GM18498 (cell line): ENCODE results near the gene KCNB1.

Experiments used
- ATAC-seq: cut with Tn5 transposase; IDR thresholded peaks from one replicate; pipeline ENCODE4 v1.9.1; 2021; ENCODE audit warnings: mild to moderate bottlenecking, moderate library complexity; ENCODE audit not compliant: unreplicated experiment

KCNB1 gene

DNA sequence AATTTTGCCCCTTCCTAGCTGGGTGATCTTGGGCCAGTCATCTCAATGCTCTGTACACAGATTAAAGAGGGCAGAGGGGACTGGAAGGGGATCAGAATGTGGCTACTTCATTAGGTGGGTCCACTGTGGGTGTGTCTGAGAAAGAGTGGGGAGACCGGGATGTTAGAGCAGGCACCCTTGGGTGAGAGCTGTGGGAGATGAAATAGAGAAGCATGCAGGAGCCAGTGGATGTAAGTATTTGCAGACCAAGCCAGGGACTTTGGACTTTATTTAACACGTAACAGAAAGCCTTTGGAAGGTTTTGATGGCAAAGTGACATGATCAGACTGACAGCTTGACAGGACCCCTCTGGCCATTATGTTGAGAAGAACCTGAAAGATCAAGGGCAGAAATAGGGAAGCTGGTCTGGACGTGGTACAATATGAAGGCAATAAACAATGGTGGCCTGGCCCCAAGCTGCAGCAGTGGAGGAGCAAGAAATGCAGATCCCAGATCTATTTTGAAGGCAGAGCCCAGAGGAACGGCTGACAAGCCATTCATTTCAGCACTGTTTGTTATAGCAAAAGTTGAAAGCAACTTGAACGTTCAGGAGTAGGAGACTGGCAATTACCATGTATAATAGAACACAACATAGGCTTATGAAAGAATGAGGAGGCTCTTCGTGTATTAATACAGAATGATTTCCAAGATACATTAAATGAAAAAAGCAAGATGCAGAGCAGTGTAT is 122.1 kb downstream of the KCNB1 start:
- ATAC-seq, result no peak

DNA sequence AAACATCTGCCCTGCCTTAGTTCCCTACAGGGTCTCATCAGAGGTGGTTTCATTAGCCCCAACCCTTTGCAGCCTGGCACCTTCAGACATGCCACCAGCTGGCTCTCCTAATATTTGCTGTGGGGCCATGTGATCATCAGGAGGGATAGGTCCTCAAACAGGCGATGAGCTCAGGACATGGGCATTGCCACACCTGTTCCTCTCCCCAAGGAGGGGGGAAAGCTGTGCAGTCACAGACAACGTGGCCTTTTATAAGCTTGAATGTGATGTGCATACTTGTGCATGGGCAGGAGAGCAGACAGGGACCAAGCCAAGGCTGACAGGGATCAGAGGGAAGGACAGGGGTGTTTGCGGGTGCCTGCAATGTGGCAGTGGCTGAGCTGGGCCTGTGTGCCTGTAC is 125.8 kb downstream of the KCNB1 start:
- no peak for ATAC-seq

- ATAC-seq, result no peak
Observed at GRCh38 chr20:49354673-49355072, 127.8 kb downstream of the KCNB1 start.

DNA sequence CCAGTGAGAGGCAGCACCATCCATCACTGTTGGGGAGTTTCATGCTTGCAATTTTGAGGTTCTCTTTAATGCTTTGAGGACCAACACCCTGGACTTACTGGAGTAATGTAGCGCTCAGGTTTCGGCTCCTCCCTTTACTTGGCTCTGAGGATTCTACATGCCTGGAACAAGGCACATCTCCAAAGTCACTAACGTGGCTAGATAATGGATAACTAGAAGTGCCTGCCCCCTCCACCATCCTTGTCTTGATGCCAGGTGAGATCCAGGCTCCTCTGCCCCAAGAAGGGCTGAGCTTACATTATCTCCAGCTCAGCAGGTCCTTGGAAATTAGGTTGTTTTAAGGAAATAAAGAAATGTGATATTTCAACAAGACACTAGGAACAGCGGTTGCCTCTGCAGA is 129.1 kb downstream of the KCNB1 start:
- no peak for ATAC-seq

- no peak for ATAC-seq
Observed at GRCh38 chr20:49352751-49353150, 129.7 kb downstream of the KCNB1 start.

DNA sequence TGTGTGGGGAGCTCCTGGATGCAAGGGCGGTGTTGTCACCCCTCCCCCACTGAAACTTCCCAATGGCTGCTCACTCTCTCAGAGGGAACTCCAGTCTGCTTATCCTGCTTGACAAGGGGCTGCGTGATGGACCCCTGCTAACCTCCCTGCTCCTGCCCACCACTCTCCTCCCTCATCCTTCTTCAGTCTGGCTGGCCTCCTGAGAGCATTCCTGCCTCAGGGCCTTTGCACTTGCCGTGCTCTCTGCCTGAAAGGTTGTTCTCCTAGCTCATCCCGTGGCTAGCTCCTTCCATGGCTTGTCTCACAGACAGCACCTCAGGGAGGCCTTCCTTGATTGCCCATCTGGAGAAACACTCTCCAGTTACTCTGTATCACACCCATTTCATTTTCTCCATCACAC is 130.7 kb downstream of the KCNB1 start:
- no peak for ATAC-seq

DNA sequence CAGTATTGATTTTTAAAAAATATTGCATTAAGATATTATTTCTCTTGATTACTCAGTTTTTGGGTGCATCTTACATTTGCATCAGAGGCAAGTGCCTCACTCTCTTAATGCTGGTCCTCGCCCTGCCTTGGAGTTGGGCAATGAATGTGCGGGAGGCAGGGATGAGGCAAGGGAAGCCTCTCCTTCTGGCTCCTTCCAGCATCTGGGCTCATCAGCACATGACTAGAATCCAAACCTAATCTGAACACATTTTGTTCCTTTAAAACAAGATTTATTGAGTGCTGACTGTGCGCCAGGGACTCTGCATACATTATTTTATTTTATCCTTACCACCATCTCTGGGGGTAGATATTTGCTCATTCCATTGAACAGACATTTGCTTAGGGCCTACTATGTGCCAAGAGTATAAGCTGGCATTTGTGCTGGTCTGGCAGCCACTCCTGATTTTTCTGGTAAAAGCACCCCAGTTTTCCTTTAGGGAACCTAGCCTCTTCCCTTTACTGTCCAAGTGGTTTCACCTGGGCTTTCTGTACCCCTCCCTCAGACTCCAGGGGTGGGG is 132.7 kb downstream of the KCNB1 start:
- ATAC-seq, result no peak

DNA sequence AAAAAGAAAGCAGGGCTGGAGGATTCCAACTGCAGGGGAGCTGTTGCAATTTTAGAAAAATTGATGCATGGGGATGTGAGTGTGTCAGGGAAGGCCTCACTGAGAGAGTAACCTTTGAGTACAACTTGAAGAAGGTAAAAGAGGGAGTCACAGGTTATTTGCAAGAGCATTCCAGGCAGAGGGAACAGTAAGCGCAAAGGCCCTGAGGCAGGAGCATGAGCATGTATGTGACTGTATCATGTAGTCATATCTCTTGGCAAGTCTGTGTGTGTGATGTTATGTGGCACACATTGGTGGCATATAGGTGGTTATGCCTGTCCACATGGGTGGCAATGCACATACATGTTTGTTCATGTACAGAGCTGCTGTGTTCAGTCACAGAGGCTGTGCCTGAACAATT is 133.4 kb downstream of the KCNB1 start:
- ATAC-seq, result no peak

DNA sequence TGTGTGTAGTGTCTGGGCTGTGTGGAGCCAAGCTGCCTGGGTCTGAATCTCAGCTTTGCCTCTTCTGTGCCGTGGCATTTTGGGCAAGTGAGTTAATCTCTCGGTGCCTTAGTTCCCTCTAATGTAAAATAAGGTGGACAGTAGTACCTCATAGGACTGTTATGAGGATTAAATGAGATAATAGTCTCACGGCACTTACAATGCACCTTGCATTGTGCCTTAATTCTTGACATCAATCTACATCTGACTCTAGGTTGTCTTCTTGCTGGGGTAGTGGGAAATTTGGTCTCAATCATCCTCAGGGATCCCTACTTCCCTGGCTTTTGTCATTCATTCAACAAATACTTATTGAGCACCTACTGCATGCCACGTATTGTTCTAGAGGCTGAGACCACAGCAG is 133.9 kb downstream of the KCNB1 start:
- no peak for ATAC-seq

- ATAC-seq, result no peak
Observed at GRCh38 chr20:49347156-49347555, 135.3 kb downstream of the KCNB1 start.

DNA sequence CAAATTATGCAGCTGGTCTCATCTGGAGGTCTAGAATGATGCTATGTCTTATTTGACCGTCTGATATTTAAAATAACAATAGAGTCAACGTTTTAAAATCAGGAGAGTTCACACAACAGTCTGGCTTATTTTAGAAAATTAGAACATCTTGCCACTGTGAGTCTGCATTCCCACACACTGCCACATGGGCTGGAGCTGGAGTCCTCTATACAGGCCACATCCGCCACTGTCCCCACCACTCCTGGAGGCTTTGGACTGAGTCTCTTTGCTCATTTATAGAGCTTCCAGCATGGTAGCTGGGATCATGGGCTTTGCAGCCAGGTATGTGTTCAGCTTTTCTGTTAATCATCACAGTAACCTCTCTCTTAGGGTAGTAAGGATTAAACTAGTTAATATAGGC is 135.8 kb downstream of the KCNB1 start:
- ATAC-seq, result no peak

GRCh38 chr20:49345524-49345923 is 136.9 kb downstream of the KCNB1 start:
- no peak for ATAC-seq

DNA sequence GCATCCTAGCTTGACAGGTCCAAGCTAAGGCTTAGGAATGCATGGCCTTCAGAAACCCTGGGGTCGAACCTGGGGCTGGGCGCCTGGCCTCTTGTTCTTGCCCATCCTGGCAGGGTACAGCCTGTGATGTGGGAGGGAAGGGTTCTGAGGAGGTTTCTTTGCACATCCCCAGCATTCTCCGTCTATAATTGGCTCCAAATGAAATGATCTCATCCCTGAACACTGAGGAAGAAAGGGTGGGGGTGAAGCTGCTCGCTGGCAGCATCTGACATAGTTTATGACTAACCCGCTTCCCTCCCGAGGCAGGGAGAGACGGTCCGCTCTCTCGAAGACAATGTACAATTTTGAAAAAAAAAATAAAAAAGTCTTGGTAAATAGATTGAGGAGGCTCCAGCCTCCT is 137.5 kb downstream of the KCNB1 start:
- no peak for ATAC-seq

DNA sequence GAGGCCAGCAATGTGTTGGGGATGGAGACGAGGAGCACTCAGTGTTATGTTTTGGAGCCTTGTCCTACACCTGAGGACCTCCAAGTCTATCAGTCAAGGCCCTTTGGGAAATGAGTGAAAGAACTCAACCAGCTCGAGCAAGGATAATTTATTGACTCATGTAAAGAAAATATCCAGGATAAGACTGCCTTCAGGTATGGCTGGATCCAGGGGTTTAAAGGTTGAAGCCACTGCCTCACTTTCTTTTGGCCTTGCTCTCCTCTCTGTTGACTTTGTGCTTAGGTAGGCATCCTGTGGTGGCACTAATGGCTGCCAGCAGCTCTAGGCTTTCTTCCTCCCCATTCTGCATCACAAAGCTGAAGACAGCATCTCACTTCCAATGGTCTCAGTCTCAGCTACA is 138.3 kb downstream of the KCNB1 start:
- ATAC-seq, result no peak

DNA sequence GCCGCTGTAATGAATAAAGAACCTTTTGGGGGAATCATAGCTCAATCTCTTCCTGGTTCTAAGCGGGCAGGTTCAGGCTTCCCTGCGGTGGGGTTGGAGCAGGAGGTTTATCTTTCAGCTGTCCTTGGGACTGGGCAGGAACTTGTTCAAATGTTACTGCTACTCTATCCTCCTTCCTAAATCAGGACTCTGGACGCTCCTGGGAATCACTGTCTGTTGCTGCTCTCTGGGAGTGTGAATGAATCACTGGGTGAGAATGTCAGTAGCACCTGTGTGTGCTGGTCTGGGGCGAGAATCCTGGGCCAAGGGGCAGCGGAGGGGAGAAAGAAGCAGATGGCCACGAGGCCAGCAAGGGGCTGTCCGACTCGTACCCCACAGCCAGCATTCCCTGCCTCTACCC is 139.2 kb downstream of the KCNB1 start:
- no peak for ATAC-seq

- no peak for ATAC-seq
Observed at GRCh38 chr20:49340161-49340966, 142.1 kb downstream of the KCNB1 start.

DNA sequence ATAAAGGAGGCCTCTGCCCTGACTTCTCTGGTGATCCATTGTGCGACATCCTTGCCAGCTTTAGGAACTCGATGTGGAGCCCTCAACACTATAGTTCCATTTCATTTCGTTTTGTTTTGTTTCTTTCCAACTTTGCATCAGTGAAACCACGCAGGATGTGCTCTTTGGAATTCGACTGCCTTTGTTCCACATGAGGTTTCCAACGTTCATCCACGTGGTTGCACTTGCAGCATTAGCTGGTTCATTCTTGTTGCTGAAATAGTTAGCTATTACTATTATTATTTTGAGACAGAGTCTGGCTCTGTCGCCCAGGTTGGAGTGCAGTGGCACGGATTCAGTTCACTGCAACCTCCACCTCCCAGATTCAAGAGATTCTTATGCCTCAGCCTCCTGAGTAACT is 143.3 kb downstream of the KCNB1 start:
- no peak for ATAC-seq

GRCh38 chr20:49338061-49338460 is 144.4 kb downstream of the KCNB1 start:
- no peak for ATAC-seq

DNA sequence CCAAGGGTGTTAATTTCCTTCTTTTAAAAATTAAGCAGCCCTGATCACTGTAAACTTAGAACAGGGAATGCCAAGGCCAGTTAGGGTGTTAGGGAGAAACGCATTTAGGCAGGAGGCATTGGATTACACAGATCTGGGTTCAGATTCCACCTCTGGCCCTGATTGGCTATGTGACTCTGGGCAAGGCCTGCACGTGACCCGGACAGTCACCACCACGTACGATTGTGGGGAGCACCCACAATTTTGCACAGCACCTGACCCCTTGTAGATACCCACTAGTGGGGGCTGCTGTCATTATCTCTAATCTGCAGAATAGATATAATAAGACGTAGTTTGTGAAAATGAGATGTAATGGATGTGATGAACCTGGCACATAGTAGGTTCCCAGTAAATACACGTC is 145.1 kb downstream of the KCNB1 start:
- ATAC-seq, result no peak

DNA sequence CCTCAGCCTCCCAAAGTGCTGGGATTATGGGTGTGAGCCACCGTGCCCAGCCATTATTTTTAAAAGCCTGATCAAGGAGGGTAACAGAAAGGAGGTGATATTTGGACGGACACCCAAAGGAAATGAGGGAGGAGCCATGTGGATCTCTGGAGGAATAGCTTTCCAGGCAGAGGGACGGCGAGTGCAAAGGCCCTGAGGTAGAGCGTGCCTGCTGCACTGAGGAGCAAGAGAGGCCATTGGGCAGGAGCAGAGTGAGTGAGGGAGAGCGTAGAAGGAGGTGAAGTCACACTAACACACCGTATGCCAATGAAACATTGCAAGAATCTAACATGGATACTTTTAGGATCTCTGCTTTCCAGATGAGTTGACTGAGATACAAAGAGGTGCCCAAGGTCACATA is 145.7 kb downstream of the KCNB1 start:
- no peak for ATAC-seq

- ATAC-seq, result no peak
Observed at GRCh38 chr20:49335476-49335875, 147.0 kb downstream of the KCNB1 start.
